SK-N-SH treated with all-trans-retinoic acid at 6 μM for 48 hours (cell line): Measurements from ENCODE around the gene WDR19.

Source experiments
- ATAC-seq: fragments of 200-7000 bp; cut with Tn5 transposase; 3 replicates; pipeline ENCODE4 v1.9.1; 2020; ENCODE audit warnings: mild to moderate bottlenecking, moderate library complexity
- ARNTL ChIP-seq: fragments of 450-650 bp; formaldehyde crosslinking; IDR thresholded peaks from 2 replicates; pipeline ENCODE4 v1.5.0; 2020; ENCODE audit warnings: low read depth, mild to moderate bottlenecking, moderate library complexity, borderline replicate concordance
- BACH2 ChIP-seq: fragments of 250-450 bp; sonication (Bioruptor Pico); IDR thresholded peaks from 2 replicates; pipeline ENCODE4 v1.9.0; 2021; ENCODE audit warnings: mild to moderate bottlenecking, borderline replicate concordance
- CSDC2 ChIP-seq: fragments of 250-450 bp; sonication (Bioruptor Pico); IDR thresholded peaks from 2 replicates; pipeline ENCODE4 v1.5.0; 2020; ENCODE audit warnings: mild to moderate bottlenecking, moderate library complexity
- ESRRG ChIP-seq: fragments of 250-450 bp; sonication (Bioruptor Pico); IDR thresholded peaks from 2 replicates; pipeline ENCODE4 v1.6.1; 2021; ENCODE audit warnings: mild to moderate bottlenecking
- GLIS3 ChIP-seq: fragments of 250-450 bp; sonication (Bioruptor Pico); IDR thresholded peaks from 2 replicates; pipeline ENCODE4 v1.5.0; 2020; ENCODE audit warnings: mild to moderate bottlenecking, moderate library complexity
- ISL1 ChIP-seq: fragments of 250-450 bp; sonication (Bioruptor Pico); IDR thresholded peaks from 2 replicates; pipeline ENCODE4 v2.1.2; 2022; ENCODE audit warnings: mild to moderate bottlenecking, moderate library complexity
- OSR1 ChIP-seq: fragments of 250-450 bp; sonication (Bioruptor Pico); IDR thresholded peaks from 2 replicates; pipeline ENCODE4 v1.8.0; 2022; ENCODE audit warnings: moderate library complexity, mild to moderate bottlenecking, inconsistent platforms
- RARB ChIP-seq: fragments of 250-450 bp; sonication (Bioruptor Pico); IDR thresholded peaks from 2 replicates; pipeline ENCODE4 v1.8.0; 2021; ENCODE audit warnings: mild to moderate bottlenecking, moderate library complexity
- SNAI2 ChIP-seq: fragments of 250-450 bp; sonication (Bioruptor Pico); IDR thresholded peaks from 2 replicates; pipeline ENCODE4 v1.5.0; 2020; ENCODE audit warnings: mild to moderate bottlenecking, moderate library complexity
- TCF4 ChIP-seq: fragments of 250-450 bp; sonication (Bioruptor Pico); IDR thresholded peaks from 2 replicates; pipeline ENCODE4 v1.8.0; 2021; ENCODE audit warnings: mild to moderate bottlenecking, moderate library complexity, borderline replicate concordance
- TOX ChIP-seq: fragments of 250-450 bp; sonication (Bioruptor Pico); IDR thresholded peaks from 2 replicates; pipeline ENCODE4 v1.8.0; 2021; ENCODE audit warnings: mild to moderate bottlenecking, moderate library complexity, borderline replicate concordance
- ZC3H10 ChIP-seq: fragments of 250-450 bp; sonication (Bioruptor Pico); IDR thresholded peaks from 2 replicates; pipeline ENCODE4 v1.5.1; 2021; ENCODE audit warnings: mild to moderate bottlenecking, moderate library complexity
- ZFP3 ChIP-seq: fragments of 250-450 bp; sonication (Bioruptor Pico); IDR thresholded peaks from 2 replicates; pipeline ENCODE4 v1.5.0; 2020; ENCODE audit warnings: mild to moderate bottlenecking, moderate library complexity
- ZFP30 ChIP-seq: fragments of 450-650 bp; formaldehyde crosslinking; IDR thresholded peaks from 2 replicates; pipeline ENCODE4 v1.5.0; 2022; ENCODE audit warnings: mild to moderate bottlenecking, moderate library complexity
- ZNF565 ChIP-seq: fragments of 450-650 bp; formaldehyde crosslinking; conservative IDR thresholded peaks from 2 replicates; pipeline ENCODE4 v1.5.0; 2020; ENCODE audit warnings: low read depth, mild to moderate bottlenecking, moderate library complexity
- ZNF70 ChIP-seq: fragments of 450-650 bp; formaldehyde crosslinking; IDR thresholded peaks from 2 replicates; pipeline ENCODE4 v1.5.0; 2020; ENCODE audit warnings: mild to moderate bottlenecking, moderate library complexity
- ZNF8 ChIP-seq: fragments of 450-650 bp; formaldehyde crosslinking; IDR thresholded peaks from 2 replicates; pipeline ENCODE4 v1.5.0; 2020; ENCODE audit warnings: mild to moderate bottlenecking, moderate library complexity
- TF ChIP-seq, protein P1 (sequence below): fragments of 250-450 bp; sonication (Bioruptor Pico); IDR thresholded peaks from 2 replicates; pipeline ENCODE4 v1.5.1; 2020; ENCODE audit warnings: low read depth, mild to moderate bottlenecking, moderate library complexity
- TF ChIP-seq, protein P2 (sequence below): fragments of 250-450 bp; sonication (Bioruptor Pico); IDR thresholded peaks from 2 replicates; pipeline ENCODE4 v1.5.1; 2021; ENCODE audit warnings: mild to moderate bottlenecking, moderate library complexity
- TF ChIP-seq, protein P3 (sequence below): fragments of 250-450 bp; sonication (Bioruptor Pico); IDR thresholded peaks from 2 replicates; pipeline ENCODE4 v1.8.0; 2021; ENCODE audit warnings: low read depth, mild to moderate bottlenecking, moderate library complexity, borderline replicate concordance
- TF ChIP-seq, protein P4 (sequence below): fragments of 250-450 bp; sonication (Bioruptor Pico); IDR thresholded peaks from 2 replicates; pipeline ENCODE4 v1.8.0; 2020; ENCODE audit warnings: mild to moderate bottlenecking, moderate library complexity, borderline replicate concordance
- TF ChIP-seq, protein P5 (sequence below): fragments of 250-450 bp; sonication (Bioruptor Pico); IDR thresholded peaks from 2 replicates; pipeline ENCODE4 v1.5.0; 2020; ENCODE audit warnings: mild to moderate bottlenecking, moderate library complexity

WDR19 gene

DNA sequence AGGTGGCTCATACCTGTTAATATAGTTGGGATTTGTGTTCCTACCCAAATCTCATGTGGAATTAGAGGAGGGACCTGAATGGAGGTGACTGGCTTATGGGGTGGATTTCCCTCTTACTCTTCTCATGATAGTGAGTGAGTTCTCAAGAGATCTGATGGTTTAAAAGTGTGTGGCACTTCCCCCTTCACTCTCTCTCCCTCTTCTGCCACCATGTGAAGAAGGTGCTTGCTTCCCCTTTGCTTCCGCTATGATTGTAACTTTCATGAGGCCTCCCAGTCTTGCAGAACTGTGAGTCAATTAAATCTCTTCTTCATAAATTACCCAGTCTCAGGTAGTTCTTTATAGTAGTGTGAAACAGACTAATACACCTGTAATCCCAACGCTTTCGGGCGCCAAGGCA is 28.3 kb upstream of the WDR19 start:
- ATAC-seq = no peak
- TF ChIP-seq ZNF565 (CRISPR knock-in tag) = no peak
- no peak for TF ChIP-seq ESRRG (CRISPR knock-in tag)
- TF ChIP-seq ZNF70 = no peak
- no peak for TF ChIP-seq BACH2 (CRISPR knock-in tag)
- TF ChIP-seq ZFP3 (CRISPR knock-in tag) = no peak
- TF ChIP-seq, protein P1, sequence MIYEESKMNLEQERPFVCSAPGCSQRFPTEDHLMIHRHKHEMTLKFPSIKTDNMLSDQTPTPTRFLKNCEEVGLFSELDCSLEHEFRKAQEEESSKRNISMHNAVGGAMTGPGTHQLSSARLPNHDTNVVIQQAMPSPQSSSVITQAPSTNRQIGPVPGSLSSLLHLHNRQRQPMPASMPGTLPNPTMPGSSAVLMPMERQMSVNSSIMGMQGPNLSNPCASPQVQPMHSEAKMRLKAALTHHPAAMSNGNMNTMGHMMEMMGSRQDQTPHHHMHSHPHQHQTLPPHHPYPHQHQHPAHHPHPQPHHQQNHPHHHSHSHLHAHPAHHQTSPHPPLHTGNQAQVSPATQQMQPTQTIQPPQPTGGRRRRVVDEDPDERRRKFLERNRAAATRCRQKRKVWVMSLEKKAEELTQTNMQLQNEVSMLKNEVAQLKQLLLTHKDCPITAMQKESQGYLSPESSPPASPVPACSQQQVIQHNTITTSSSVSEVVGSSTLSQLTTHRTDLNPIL (CRISPR knock-in tag) = no peak
- no peak for TF ChIP-seq SNAI2 (CRISPR knock-in tag)

DNA sequence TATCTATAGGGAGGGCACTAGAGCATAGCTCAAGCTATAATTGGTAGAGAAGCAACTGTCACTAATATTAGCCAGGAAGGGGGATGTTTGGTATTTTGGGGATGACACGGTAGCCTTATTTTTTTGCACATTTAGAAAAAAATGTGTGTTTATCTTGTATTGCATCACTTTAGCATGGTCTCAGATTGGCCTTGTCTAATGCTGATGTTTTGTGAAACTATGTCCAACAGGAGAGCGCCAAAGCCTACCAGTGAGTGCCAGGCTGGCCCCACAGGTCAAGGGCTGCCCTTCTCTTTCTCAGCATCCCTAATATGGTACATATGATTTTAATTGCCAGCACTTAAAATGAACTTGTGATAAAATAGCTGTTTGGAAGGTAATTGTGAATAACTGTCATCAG is 24.8 kb upstream of the WDR19 start:
- ATAC-seq = no peak
- TF ChIP-seq, protein P2, sequence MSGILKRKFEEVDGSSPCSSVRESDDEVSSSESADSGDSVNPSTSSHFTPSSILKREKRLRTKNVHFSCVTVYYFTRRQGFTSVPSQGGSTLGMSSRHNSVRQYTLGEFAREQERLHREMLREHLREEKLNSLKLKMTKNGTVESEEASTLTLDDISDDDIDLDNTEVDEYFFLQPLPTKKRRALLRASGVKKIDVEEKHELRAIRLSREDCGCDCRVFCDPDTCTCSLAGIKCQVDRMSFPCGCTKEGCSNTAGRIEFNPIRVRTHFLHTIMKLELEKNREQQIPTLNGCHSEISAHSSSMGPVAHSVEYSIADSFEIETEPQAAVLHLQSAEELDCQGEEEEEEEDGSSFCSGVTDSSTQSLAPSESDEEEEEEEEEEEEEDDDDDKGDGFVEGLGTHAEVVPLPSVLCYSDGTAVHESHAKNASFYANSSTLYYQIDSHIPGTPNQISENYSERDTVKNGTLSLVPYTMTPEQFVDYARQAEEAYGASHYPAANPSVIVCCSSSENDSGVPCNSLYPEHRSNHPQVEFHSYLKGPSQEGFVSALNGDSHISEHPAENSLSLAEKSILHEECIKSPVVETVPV (CRISPR knock-in tag) = no peak
- TF ChIP-seq ZNF565 (CRISPR knock-in tag) = no peak
- TF ChIP-seq ISL1 (CRISPR knock-in tag) = no peak
- TF ChIP-seq ZFP30 (CRISPR knock-in tag) = no peak
- TF ChIP-seq RARB (CRISPR knock-in tag) = no peak
- no peak for TF ChIP-seq TOX (CRISPR knock-in tag)
- TF ChIP-seq ZNF70 = no peak
- TF ChIP-seq ZNF8 (CRISPR knock-in tag) = no peak
- TF ChIP-seq, protein P3, sequence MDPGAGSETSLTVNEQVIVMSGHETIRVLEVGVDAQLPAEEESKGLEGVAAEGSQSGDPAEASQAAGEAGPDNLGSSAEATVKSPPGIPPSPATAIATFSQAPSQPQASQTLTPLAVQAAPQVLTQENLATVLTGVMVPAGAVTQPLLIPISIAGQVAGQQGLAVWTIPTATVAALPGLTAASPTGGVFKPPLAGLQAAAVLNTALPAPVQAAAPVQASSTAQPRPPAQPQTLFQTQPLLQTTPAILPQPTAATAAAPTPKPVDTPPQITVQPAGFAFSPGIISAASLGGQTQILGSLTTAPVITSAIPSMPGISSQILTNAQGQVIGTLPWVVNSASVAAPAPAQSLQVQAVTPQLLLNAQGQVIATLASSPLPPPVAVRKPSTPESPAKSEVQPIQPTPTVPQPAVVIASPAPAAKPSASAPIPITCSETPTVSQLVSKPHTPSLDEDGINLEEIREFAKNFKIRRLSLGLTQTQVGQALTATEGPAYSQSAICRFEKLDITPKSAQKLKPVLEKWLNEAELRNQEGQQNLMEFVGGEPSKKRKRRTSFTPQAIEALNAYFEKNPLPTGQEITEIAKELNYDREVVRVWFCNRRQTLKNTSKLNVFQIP (CRISPR knock-in tag) = no peak
- TF ChIP-seq GLIS3 (CRISPR knock-in tag) = no peak
- TF ChIP-seq, all 23 proteins: peak for 0

DNA sequence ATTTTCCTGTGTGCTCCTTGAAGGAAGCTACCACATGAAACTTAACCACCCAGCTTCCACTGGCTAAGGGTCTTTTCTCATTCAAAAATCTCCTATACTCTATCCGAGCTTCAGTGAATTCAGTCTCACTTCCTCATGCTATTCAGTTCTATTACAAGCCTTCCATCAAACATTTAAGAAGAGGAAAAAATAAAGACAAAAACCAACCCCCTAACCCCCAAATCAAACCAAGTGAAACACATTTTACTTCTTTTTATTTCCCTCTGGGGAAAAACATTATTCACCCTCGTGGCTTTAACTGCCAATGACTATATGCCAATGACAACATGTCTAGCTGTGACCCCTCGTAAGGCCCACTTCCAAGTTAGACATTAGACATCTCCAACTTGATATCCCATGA is 16.2 kb upstream of the WDR19 start:
- TF ChIP-seq, protein P1 (CRISPR knock-in tag) = no peak
- no peak for TF ChIP-seq ZFP30 (CRISPR knock-in tag)
- TF ChIP-seq BACH2 (CRISPR knock-in tag) = no peak
- TF ChIP-seq ZFP3 (CRISPR knock-in tag) = no peak
- TF ChIP-seq ZNF70 = no peak
- TF ChIP-seq TCF4 (CRISPR knock-in tag) = no peak
- no peak for TF ChIP-seq ZNF8 (CRISPR knock-in tag)
- TF ChIP-seq, protein P4, sequence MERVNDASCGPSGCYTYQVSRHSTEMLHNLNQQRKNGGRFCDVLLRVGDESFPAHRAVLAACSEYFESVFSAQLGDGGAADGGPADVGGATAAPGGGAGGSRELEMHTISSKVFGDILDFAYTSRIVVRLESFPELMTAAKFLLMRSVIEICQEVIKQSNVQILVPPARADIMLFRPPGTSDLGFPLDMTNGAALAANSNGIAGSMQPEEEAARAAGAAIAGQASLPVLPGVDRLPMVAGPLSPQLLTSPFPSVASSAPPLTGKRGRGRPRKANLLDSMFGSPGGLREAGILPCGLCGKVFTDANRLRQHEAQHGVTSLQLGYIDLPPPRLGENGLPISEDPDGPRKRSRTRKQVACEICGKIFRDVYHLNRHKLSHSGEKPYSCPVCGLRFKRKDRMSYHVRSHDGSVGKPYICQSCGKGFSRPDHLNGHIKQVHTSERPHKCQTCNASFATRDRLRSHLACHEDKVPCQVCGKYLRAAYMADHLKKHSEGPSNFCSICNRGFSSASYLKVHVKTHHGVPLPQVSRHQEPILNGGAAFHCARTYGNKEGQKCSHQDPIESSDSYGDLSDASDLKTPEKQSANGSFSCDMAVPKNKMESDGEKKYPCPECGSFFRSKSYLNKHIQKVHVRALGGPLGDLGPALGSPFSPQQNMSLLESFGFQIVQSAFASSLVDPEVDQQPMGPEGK (CRISPR knock-in tag) = no peak
- no peak for TF ChIP-seq ARNTL
- no peak for TF ChIP-seq CSDC2
- TF ChIP-seq, protein P5, sequence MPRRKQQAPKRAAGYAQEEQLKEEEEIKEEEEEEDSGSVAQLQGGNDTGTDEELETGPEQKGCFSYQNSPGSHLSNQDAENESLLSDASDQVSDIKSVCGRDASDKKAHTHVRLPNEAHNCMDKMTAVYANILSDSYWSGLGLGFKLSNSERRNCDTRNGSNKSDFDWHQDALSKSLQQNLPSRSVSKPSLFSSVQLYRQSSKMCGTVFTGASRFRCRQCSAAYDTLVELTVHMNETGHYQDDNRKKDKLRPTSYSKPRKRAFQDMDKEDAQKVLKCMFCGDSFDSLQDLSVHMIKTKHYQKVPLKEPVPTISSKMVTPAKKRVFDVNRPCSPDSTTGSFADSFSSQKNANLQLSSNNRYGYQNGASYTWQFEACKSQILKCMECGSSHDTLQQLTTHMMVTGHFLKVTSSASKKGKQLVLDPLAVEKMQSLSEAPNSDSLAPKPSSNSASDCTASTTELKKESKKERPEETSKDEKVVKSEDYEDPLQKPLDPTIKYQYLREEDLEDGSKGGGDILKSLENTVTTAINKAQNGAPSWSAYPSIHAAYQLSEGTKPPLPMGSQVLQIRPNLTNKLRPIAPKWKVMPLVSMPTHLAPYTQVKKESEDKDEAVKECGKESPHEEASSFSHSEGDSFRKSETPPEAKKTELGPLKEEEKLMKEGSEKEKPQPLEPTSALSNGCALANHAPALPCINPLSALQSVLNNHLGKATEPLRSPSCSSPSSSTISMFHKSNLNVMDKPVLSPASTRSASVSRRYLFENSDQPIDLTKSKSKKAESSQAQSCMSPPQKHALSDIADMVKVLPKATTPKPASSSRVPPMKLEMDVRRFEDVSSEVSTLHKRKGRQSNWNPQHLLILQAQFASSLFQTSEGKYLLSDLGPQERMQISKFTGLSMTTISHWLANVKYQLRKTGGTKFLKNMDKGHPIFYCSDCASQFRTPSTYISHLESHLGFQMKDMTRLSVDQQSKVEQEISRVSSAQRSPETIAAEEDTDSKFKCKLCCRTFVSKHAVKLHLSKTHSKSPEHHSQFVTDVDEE (CRISPR knock-in tag) = no peak
- no peak for TF ChIP-seq SNAI2 (CRISPR knock-in tag)
- no peak for TF ChIP-seq TOX (CRISPR knock-in tag)
- no peak for TF ChIP-seq GLIS3 (CRISPR knock-in tag)
- TF ChIP-seq, protein P3 (CRISPR knock-in tag) = no peak
- TF ChIP-seq OSR1 (CRISPR knock-in tag) = no peak
- TF ChIP-seq ZC3H10 (CRISPR knock-in tag) = no peak
- TF ChIP-seq RARB (CRISPR knock-in tag) = no peak
- TF ChIP-seq ESRRG (CRISPR knock-in tag) = no peak
- ATAC-seq = no peak
